Neuronal stem cell (in vitro differentiated cells): ENCODE data around the gene SIGLEC1.

Experiments
- DNase-seq: peaks from one replicate; pipeline ENCODE4 v3.0.0-alpha.2; 2013; ENCODE audit warnings: low spot score
- H2AFZ ChIP-seq: one replicate; pipeline ENCODE4 v1.6.1; 2013; ENCODE audit warnings: mild to moderate bottlenecking, low read length, inconsistent platforms
- H2AK5ac ChIP-seq: 2 replicates; pipeline ENCODE4 v1.6.1; 2013; ENCODE audit warnings: low read depth, mild to moderate bottlenecking, inconsistent platforms, low read length, moderate library complexity, mixed read lengths
- H2BK120ac ChIP-seq: 2 replicates; pipeline ENCODE4 v1.6.1; 2013; ENCODE audit warnings: low read depth, mild to moderate bottlenecking, inconsistent platforms, low read length, moderate library complexity, mixed read lengths
- H2BK12ac ChIP-seq: one replicate; pipeline ENCODE4 v1.6.1; 2013; ENCODE audit warnings: low read length, inconsistent platforms
- H2BK15ac ChIP-seq: 2 replicates; pipeline ENCODE4 v1.6.1; 2013; ENCODE audit warnings: mild to moderate bottlenecking, low read length, inconsistent platforms, mixed read lengths
- H2BK5ac ChIP-seq: one replicate; pipeline ENCODE4 v1.6.1; 2013; ENCODE audit warnings: inconsistent platforms, mild to moderate bottlenecking, low read length, moderate library complexity
- H3K14ac ChIP-seq: one replicate; pipeline ENCODE4 v1.6.1; 2013; ENCODE audit warnings: low read length, inconsistent platforms
- H3K18ac ChIP-seq: 2 replicates; pipeline ENCODE4 v1.6.1; 2013; ENCODE audit warnings: low read length, inconsistent platforms
- H3K23ac ChIP-seq: 2 replicates; pipeline ENCODE4 v1.6.1; 2013; ENCODE audit warnings: low read depth, mild to moderate bottlenecking, mixed read lengths, low read length, inconsistent platforms; ENCODE audit not compliant: poor library complexity
- H3K27ac ChIP-seq: replicated peaks from 3 replicates; pipeline ENCODE4 v1.5.1; 2013; ENCODE audit warnings: low read length, inconsistent platforms
- H3K27me3 ChIP-seq, 3 experiments: 2 replicates each; pipeline ENCODE4 v1.6.1; 2013; ENCODE audit warnings: low read length in 3 of 3, mild to moderate bottlenecking in 2 of 3, inconsistent platforms in 1 of 3, low read depth in 1 of 3, mixed read lengths in 1 of 3, moderate library complexity in 1 of 3; ENCODE audit not compliant: control insufficient read depth in 3 of 3, insufficient read depth in 3 of 3
- H3K36me3 ChIP-seq, 2 donors: replicated peaks in 1 of 2; 2 replicates each; pipeline ENCODE4 v1.6.1; 2013; ENCODE audit warnings: low read length in 2 of 2; ENCODE audit not compliant: control insufficient read depth in 2 of 2, insufficient read depth in 2 of 2
- H3K4ac ChIP-seq: 2 replicates; pipeline ENCODE4 v1.6.1; 2013; ENCODE audit warnings: inconsistent platforms, mild to moderate bottlenecking, low read length, moderate library complexity
- H3K4me1 ChIP-seq, 2 donors: 1 replicate in 1 of 2; 2 replicates in 1 of 2; pipeline ENCODE4 v1.6.1; 2013; ENCODE audit warnings: low read length in 2 of 2, low read depth in 1 of 2; ENCODE audit not compliant: control insufficient read depth in 2 of 2, insufficient read depth in 1 of 2
- H3K4me2 ChIP-seq: one replicate; pipeline ENCODE4 v1.6.1; 2013; ENCODE audit warnings: mild to moderate bottlenecking, low read length, inconsistent platforms; ENCODE audit not compliant: insufficient read depth, poor library complexity, severe bottlenecking
- H3K4me3 ChIP-seq, 2 donors: 2 replicates each; pipeline ENCODE4 v1.5.1; 2013; ENCODE audit warnings: low read length in 2 of 2, mild to moderate bottlenecking in 2 of 2, inconsistent platforms in 1 of 2, moderate library complexity in 1 of 2
- H3K79me1 ChIP-seq: one replicate; pipeline ENCODE4 v1.6.1; 2013; ENCODE audit warnings: low read depth, mild to moderate bottlenecking, inconsistent platforms, low read length, moderate library complexity
- H3K9ac ChIP-seq: one replicate; pipeline ENCODE4 v1.6.1; 2013; ENCODE audit warnings: mild to moderate bottlenecking, low read depth, low read length, inconsistent platforms; ENCODE audit not compliant: poor library complexity
- H3K9me3 ChIP-seq, 2 donors: replicated peaks in 1 of 2; 2 replicates each; pipeline versions ENCODE3 to v1.6.1; 2013; ENCODE audit warnings: low read length in 2 of 2, mild to moderate bottlenecking in 2 of 2, inconsistent platforms in 1 of 2, low read depth in 1 of 2, mixed read lengths in 1 of 2, moderate library complexity in 1 of 2; ENCODE audit not compliant: control insufficient read depth in 2 of 2, insufficient read depth in 1 of 2
- H4K8ac ChIP-seq: one replicate; pipeline ENCODE4 v1.6.1; 2013; ENCODE audit warnings: low read depth, mild to moderate bottlenecking, inconsistent platforms, low read length, moderate library complexity
- H4K91ac ChIP-seq: one replicate; pipeline ENCODE4 v1.6.1; 2013; ENCODE audit warnings: low read length, low read depth, mild to moderate bottlenecking, inconsistent platforms; ENCODE audit not compliant: poor library complexity
- WGBS, 2 donors: extraction: QIAGEN DNeasy Blood & Tissue Kit; methylation state at CpG; one replicate each; pipeline ENCODE4 v1.1.7; 2013; ENCODE audit warnings: missing lambda C conversion rate in 2 of 2, mixed read lengths in 1 of 2; ENCODE audit not compliant: insufficient read length in 2 of 2, insufficient replicate concordance in 1 of 2; ENCODE audit errors: extremely low coverage in 2 of 2; 5-methylcytosine and 5-hydroxymethylcytosine counted together

SIGLEC1 gene

GRCh38 chr20:3740615-3741301 is 28.4 kb upstream of the SIGLEC1 start:
- no peak for DNase-seq
- no peak overlapping the region for H3K27ac ChIP-seq
- no peak overlapping the region for H4K91ac ChIP-seq
- H3K79me1 ChIP-seq: no peaks in the 10 kb centered on the region
- H3K4me3 ChIP-seq: peak overlapping the region in 1 of 2 donors; percentile 28
- WGBS, 2 donors: no CpG with 5 or more reads among the region's 15 CpGs
- H2BK15ac ChIP-seq: peak overlapping the region; percentile 40
- H3K4me1 ChIP-seq: peaks cover 12 to 19% of the 10 kb centered on the region in 2 donors
- no peak overlapping the region for H3K4ac ChIP-seq
- peaks cover 2 to 19% (median 19%) of the 10 kb centered on the region in 3 experiments for H3K27me3 ChIP-seq
- H3K9me3 ChIP-seq: peaks cover 0 to 2% of the 10 kb centered on the region in 2 donors
- H3K14ac ChIP-seq: peak overlapping the region; percentile 82
- H3K36me3 ChIP-seq: no peaks in the 10 kb centered on the region
- H2BK120ac ChIP-seq: peak overlapping the region; percentile 39
- peak overlapping the region; percentile 86 for H2AFZ ChIP-seq
- peak overlapping the region; percentile 47 for H3K23ac ChIP-seq
- peak overlapping the region; percentile 29 for H2AK5ac ChIP-seq
- H3K4me2 ChIP-seq: no peak overlapping the region
- no peak overlapping the region for H2BK12ac ChIP-seq
- H4K8ac ChIP-seq: no peak overlapping the region
- peak overlapping the region; percentile 63 for H3K9ac ChIP-seq
- no peak overlapping the region for H3K18ac ChIP-seq
- H2BK5ac ChIP-seq: no peak overlapping the region

- Histone ChIP-seq H3K4me2 (no peak overlapping the region), H2BK120ac (peak overlapping the region; percentile 19), H2BK12ac (no peak overlapping the region), H3K4me3 (no peak overlapping the region), H3K14ac (no peak overlapping the region), H3K9ac (peak overlapping the region; percentile 31), H2AK5ac (peak overlapping the region; percentile 70), H3K4ac (peak overlapping the region; percentile 79), H2BK5ac (no peak overlapping the region), H4K91ac (no peak overlapping the region), H4K8ac (no peak overlapping the region), H3K18ac (peak overlapping the region; percentile 92), H3K27me3 (peaks cover 0 to 15% (median 11%) of the 10 kb centered on the region in 3 experiments), H3K23ac (no peak overlapping the region), H3K9me3 (no peaks in the 10 kb centered on the region), H2BK15ac (peak overlapping the region; percentile 13), H3K79me1 (no peaks in the 10 kb centered on the region), H3K27ac (no peak overlapping the region), H3K36me3 (no peaks in the 10 kb centered on the region), H2AFZ (peak overlapping the region; percentile 86), H3K4me1 (peaks cover 6 to 19% of the 10 kb centered on the region in 2 donors)
- WGBS, 2 donors: no CpG with 5 or more reads among the region's 7 CpGs
- no peak for DNase-seq
Observed at GRCh38 chr20:3739926-3740451, 27.6 kb upstream of the SIGLEC1 start.

GRCh38 chr20:3739054-3739925 is 26.9 kb upstream of the SIGLEC1 start:
- peak overlapping the region; percentile 79 for H3K4ac ChIP-seq
- peak overlapping the region; percentile 70 for H2AK5ac ChIP-seq
- peak overlapping the region; percentile 47 for H3K9ac ChIP-seq
- no peak overlapping the region for H3K4me3 ChIP-seq
- H3K27ac ChIP-seq: no peak overlapping the region
- no peak overlapping the region for H4K8ac ChIP-seq
- H2BK12ac ChIP-seq: no peak overlapping the region
- no peak overlapping the region for H2BK5ac ChIP-seq
- peak overlapping the region; percentile 13 for H2BK15ac ChIP-seq
- peak overlapping the region; percentile 50 for H4K91ac ChIP-seq
- H3K4me1 ChIP-seq: peaks cover 6 to 19% of the 10 kb centered on the region in 2 donors
- H3K23ac ChIP-seq: no peak overlapping the region
- no peak overlapping the region for H3K4me2 ChIP-seq
- H3K14ac ChIP-seq: no peak overlapping the region
- peak overlapping the region; percentile 86 for H2AFZ ChIP-seq
- peak overlapping the region; percentile 92 for H3K18ac ChIP-seq
- H3K27me3 ChIP-seq: peaks cover 0 to 9% (median 4%) of the 10 kb centered on the region in 3 experiments
- peak overlapping the region; percentile 30 for H2BK120ac ChIP-seq
- no peak for DNase-seq
- no CpG with 5 or more reads among the region's 19 CpGs for WGBS, 2 donors
- no peaks in the 10 kb centered on the region for H3K36me3 ChIP-seq
- H3K79me1 ChIP-seq: no peaks in the 10 kb centered on the region
- H3K9me3 ChIP-seq: no peaks in the 10 kb centered on the region
